Epithelial cell of esophagus (primary cell): ENCODE results near the gene CEP70.

Experiments used
- DNase-seq: peaks from one replicate; pipeline ENCODE4 v3.0.0; 2010; ENCODE audit warnings: low read depth
- H3K4me3 ChIP-seq: 2 replicates; pipeline ENCODE4 v1.5.1; 2011; ENCODE audit warnings: mild to moderate bottlenecking, low read length, control low read depth
- TF ChIP-seq, protein P1 (sequence below): IDR thresholded peaks from 2 replicates; pipeline ENCODE4 v1.5.1; 2011; ENCODE audit warnings: low read depth, mild to moderate bottlenecking, low read length, control low read depth, inconsistent platforms; ENCODE audit not compliant: insufficient read depth; ENCODE audit errors: missing control alignments

CEP70 gene

DNA sequence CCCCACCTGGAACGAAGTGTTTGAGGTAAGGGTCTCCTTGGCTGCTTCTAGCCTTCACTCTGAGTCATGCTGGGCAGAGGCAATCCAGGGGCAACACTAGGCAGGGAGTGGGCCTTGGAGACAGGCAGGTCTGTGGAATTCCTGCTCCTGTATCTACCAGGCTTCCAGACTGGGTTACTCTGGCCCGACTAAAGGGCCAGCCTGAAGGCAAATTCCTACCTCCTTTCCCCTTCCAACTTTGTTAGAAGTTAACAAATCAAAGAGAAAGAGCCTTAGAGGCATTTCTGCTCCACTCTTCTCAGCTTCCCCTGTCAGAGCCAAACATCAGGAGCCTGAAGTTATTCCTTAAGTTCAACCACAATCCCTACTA, 129.6 kb downstream of the CEP70 start:
- DNase-seq: no peak
- TF ChIP-seq, protein P1, sequence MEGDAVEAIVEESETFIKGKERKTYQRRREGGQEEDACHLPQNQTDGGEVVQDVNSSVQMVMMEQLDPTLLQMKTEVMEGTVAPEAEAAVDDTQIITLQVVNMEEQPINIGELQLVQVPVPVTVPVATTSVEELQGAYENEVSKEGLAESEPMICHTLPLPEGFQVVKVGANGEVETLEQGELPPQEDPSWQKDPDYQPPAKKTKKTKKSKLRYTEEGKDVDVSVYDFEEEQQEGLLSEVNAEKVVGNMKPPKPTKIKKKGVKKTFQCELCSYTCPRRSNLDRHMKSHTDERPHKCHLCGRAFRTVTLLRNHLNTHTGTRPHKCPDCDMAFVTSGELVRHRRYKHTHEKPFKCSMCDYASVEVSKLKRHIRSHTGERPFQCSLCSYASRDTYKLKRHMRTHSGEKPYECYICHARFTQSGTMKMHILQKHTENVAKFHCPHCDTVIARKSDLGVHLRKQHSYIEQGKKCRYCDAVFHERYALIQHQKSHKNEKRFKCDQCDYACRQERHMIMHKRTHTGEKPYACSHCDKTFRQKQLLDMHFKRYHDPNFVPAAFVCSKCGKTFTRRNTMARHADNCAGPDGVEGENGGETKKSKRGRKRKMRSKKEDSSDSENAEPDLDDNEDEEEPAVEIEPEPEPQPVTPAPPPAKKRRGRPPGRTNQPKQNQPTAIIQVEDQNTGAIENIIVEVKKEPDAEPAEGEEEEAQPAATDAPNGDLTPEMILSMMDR: no peak
- H3K4me3 ChIP-seq: no peak overlapping the region

DNA sequence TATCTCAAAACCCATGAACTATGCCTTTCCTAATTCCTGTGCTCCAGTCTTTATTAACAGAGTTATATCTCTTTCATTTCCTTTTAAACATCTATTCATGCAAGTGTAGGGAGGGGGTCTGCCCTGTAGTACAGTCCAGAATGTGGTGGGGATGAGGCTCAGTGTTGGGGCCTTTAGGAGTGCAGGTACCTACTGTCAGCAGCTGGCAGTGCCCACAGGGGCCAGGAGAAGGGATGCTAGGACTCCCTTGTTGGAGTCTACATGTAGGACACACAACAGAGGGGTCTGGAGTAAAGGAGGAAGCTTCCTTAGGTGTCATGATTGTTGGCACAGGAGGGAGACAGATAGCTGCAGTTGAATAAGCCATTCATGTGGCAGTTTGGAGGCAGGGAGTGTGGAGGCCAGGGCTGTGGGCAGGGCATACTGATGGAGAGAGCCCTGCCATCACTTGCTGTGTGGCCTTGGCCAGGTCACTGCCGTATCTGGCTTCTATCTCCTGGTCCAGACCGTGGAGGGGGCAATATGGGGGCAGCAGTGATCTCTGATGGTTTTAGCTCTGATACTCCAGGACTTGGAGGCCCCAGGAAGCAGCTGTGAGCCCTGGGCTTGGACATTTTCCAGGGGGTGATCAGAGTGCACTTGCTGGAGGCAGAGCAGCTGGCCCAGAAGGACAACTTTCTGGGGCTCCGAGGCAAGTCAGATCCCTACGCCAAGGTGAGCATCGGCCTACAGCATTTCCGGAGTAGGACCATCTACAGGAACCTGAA, 130.2 kb downstream of the CEP70 start:
- no peak for DNase-seq
- H3K4me3 ChIP-seq: no peak overlapping the region
- TF ChIP-seq, protein P1: no peak

DNA sequence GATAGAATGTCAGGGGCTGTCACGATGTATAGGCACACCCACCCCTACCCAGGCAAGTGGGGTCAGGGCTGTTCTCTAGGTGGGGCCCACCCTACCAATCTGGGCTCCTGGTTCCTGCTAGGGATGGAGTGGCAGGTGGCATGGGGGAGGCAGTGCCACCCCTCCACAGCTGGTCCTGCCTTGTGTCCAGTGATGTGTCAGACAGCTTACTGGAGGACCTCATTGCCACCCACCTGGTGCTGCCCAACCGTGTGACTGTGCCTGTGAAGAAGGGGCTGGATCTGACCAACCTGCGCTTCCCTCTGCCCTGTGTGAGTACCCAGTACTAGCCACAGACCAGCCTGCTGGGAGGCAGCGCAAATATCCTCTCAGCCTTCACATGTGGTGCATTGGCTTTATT, 132.2 kb downstream of the CEP70 start:
- no peak overlapping the region for H3K4me3 ChIP-seq
- DNase-seq: no peak
- TF ChIP-seq, protein P1: no peak

DNA sequence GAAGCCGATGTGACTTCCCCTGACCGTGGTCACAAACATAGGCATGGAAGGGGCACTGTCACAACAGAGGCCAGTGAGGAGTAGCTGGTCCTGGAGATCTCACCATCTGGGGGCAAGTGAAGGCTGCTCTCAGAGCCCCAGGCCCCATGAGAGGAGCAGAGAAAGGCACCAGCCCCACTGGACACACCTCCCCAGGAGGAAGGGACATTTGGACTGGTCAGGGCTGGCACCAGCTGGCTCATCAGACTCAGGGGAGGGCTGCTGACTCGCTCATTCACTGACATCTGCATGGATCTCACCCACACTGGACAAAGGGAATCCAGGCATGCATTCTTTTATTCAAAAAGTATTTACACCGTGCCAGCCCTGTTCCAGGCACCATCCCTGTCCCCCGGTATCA, 132.8 kb downstream of the CEP70 start:
- no peak for DNase-seq
- H3K4me3 ChIP-seq: no peak overlapping the region
- TF ChIP-seq, protein P1: no peak

DNA sequence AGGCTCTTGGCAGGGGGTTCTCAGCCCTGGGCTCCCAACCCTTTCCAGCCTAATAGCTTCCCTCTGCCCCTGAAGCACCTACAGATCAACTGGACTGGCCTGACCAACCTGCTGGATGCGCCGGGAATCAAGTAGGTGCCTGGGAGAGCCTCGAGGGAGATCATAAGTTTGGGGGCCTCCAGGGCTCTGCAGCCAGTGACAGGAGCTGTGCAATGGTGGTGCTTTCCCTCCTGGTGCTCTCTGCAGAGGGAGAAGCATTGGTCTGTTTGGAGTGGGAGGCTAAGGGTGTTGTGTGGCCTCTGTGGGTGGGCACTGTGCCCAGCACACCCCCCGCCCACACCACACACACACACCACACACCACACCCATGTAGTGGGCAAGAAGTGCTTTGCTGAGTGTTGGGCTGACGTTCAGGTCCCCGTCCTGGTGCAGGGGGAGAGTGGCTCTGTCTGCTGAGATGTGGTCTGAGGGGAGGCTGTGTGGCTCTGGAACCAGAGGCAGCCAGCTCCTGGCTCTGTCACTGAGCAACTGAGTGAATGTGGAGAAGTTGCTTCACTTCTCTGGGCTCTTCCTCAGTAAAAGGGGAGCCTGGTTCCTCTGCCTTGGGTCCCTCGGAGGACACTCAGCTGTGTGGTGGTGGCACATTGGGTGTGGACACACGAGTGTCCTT, 133.4 kb downstream of the CEP70 start:
- H3K4me3 ChIP-seq: no peak overlapping the region
- no peak for DNase-seq
- TF ChIP-seq, protein P1: no peak

DNA sequence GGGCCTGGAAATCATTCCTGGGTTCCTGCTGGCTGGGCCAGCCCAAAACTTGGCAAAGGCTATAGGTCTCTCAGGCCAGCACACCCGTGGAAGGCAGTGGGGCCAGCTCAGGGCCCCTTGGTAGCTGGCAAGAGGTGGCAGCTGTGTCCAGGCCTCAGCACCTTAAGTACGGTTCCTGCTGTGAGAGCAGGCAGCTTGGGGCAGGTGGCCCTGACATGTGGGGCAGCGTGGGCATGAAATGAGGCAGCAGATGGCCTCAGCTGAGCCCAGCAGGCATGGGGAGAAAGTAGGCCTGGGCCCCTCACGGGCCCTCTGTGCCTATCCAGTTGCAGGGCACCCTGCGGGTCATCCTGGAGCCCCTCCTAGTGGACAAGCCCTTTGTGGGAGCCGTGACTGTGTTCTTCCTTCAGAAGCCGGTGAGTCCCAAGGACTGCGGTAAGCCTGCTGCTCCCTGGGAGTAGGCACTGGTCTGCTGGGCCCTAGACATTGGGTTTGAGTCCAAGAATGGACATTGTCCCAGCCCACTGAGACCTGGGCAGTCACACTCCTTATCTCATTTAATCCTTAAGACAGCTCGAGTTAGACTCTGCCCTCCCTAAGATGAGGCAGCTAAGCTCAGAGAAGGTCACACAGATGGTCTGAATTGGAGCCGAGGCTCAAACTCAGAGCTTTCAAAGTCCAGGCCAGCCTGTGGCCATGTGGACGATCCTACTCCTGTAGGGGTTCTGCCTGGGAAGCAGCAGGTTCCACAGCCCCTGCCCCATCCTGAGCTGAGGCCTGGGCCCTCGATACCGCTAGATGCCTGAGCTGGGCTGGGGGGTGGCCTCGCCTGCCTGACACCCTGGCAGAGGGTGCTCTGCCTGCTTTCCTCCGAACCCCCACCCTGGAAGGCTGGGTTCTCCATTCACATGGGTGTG, 134.2 kb downstream of the CEP70 start:
- TF ChIP-seq, protein P1: no peak
- DNase-seq: no peak
- no peak overlapping the region for H3K4me3 ChIP-seq
